K562 (cell line): ENCODE data around the gene OR2V2. TPM values are rescaled to one million over a fixed set of nuclear protein-coding genes. Genes with fewer than 3 reads are reported as not detected.
"Not testable (repeated sequence)": the region's sequence is repeated elsewhere in the genome, so short reads cannot be mapped to it uniquely, and the experiment has no call there.

ENCODE experiments used
- ATAC-seq: fragments of 200-7000 bp; cut with Tn5 transposase; 3 replicates; pipeline ENCODE4 v1.9.1; 2020; ENCODE audit warnings: moderate library complexity
- BruUV-seq: library from RNA; stranded (reverse); fragments of 400-500 nt; replicated peaks from 2 replicates; lab custom pipeline; 2021; lab: Mats Ljungman, UMichigan
- CTCF ChIA-PET: fragments of 300-600 bp; formaldehyde crosslinking; extraction: SDS; loops from one replicate; lab custom pipeline; 2021; ENCODE audit warnings: low intra/inter-chr PET ratio; lab: Yijun Ruan, JAX
- POLR2A ChIA-PET: fragments of 300-600, 350-650 bp; sonication (Branson Sonifier 250); formaldehyde crosslinking; extraction: SDS; loops from one replicate; lab custom pipeline; 2021; ENCODE audit warnings: antibody characterized with exemption, inconsistent platforms; lab: Yijun Ruan, JAX
- DNase-seq, 4 experiments: peaks; one replicate each; pipeline versions ENCODE4 v3.0.0 to v3.0.0-alpha.2; 2011 to 2018; ENCODE audit warnings: low spot score in 3 of 4, mixed read lengths in 3 of 4; ENCODE audit errors: extremely low read depth in 1 of 4
- FAIRE-seq: peaks from 2 replicates; lab custom pipeline; 2011; peaks lifted over from hg19 to GRCh38; lab: Jason Lieb, UNC
- H2AFZ ChIP-seq: 2 replicates; pipeline ENCODE4 v1.6.0; 2011; ENCODE audit warnings: low read depth, low read length, control low read depth, inconsistent platforms
- H3K27ac ChIP-seq: fragments of 200-600 bp; 3 replicates; pipeline ENCODE4 v1.8.0; 2011; ENCODE audit warnings: low read depth, mild to moderate bottlenecking, control low read depth, inconsistent platforms, low read length, moderate library complexity, mixed read lengths; ENCODE audit errors: extremely low read depth
- H3K27me3 ChIP-seq, 2 experiments: fragments of 300-600 bp in 1 of 2; 2 replicates in 1 of 2; 3 replicates in 1 of 2; pipeline versions ENCODE4 v1.6.0 to v1.8.0; 2011; ENCODE audit warnings: inconsistent platforms in 2 of 2, low read length in 2 of 2, mild to moderate bottlenecking in 1 of 2, mixed read lengths in 1 of 2, moderate library complexity in 1 of 2; ENCODE audit not compliant: control insufficient read depth in 2 of 2, insufficient read depth in 2 of 2
- H3K36me3 ChIP-seq: fragments of 300-600 bp; 3 replicates; pipeline ENCODE4 v1.8.0; 2011; ENCODE audit warnings: mild to moderate bottlenecking, low read length, inconsistent platforms; ENCODE audit not compliant: control insufficient read depth, insufficient read depth
- H3K4me1 ChIP-seq, 2 experiments: fragments of 200-600 bp in 1 of 2; replicated peaks in 1 of 2; 2 replicates in 1 of 2; 3 replicates in 1 of 2; pipeline versions ENCODE4 v1.5.1 to v1.8.0; 2011; ENCODE audit warnings: inconsistent platforms in 2 of 2, low read length in 2 of 2, mild to moderate bottlenecking in 1 of 2, mixed read lengths in 1 of 2, moderate library complexity in 1 of 2; ENCODE audit not compliant: control insufficient read depth in 2 of 2, insufficient read depth in 2 of 2
- H3K4me2 ChIP-seq: 2 replicates; pipeline ENCODE4 v1.6.1; 2011; ENCODE audit warnings: low read length, control low read depth, inconsistent platforms, mixed read lengths; ENCODE audit not compliant: insufficient read depth
- H3K4me3 ChIP-seq: fragments of 200-600 bp; sonication (generic), shearing (Covaris generic); 2 replicates; pipeline ENCODE4 v1.5.1; 2016; ENCODE audit warnings: control low read depth, inconsistent platforms
- H3K79me2 ChIP-seq: fragments of 200-600 bp; 3 replicates; pipeline ENCODE4 v1.8.0; 2011; ENCODE audit warnings: low read length, inconsistent platforms; ENCODE audit not compliant: control insufficient read depth, insufficient read depth
- H3K9ac ChIP-seq, 2 experiments: 2 replicates each; pipeline versions ENCODE4 v1.6.0 to v1.6.1; 2011; ENCODE audit warnings: low read depth in 2 of 2, low read length in 2 of 2, control low read depth in 1 of 2, inconsistent platforms in 1 of 2, mild to moderate bottlenecking in 1 of 2, mixed read lengths in 1 of 2; ENCODE audit not compliant: insufficient read depth in 1 of 2
- H3K9me1 ChIP-seq: one replicate; pipeline ENCODE4 v1.6.0; 2011; ENCODE audit warnings: inconsistent platforms, mild to moderate bottlenecking, low read length, moderate library complexity; ENCODE audit not compliant: control insufficient read depth, insufficient read depth
- H3K9me3 ChIP-seq: replicated peaks from 2 replicates; pipeline ENCODE4 v1.5.1; 2011; ENCODE audit warnings: low read depth, low read length, inconsistent platforms; ENCODE audit not compliant: control insufficient read depth, insufficient read depth
- H4K20me1 ChIP-seq: replicated peaks from 2 replicates; pipeline ENCODE4 v1.6.1; 2011; ENCODE audit warnings: low read length, inconsistent platforms, mixed read lengths; ENCODE audit not compliant: control insufficient read depth, insufficient read depth
- BCOR ChIP-seq: fragments of 450-650 bp; IDR thresholded peaks from 2 replicates; pipeline ENCODE4 v1.6.1; 2016
- BHLHE40 ChIP-seq: IDR thresholded peaks from 2 replicates; pipeline ENCODE4 v1.6.1; 2011; ENCODE audit warnings: low read length, improper control_type of control experiment
- CBX1 ChIP-seq: sonication (generic); IDR thresholded peaks from 2 replicates; pipeline ENCODE4 v1.6.1; 2016; ENCODE audit warnings: antibody characterized with exemption, low read depth, mild to moderate bottlenecking
- EGR1 ChIP-seq: fragments of 450-650 bp; conservative IDR thresholded peaks from 2 replicates; pipeline ENCODE4 v1.6.1; 2017; ENCODE audit warnings: mild to moderate bottlenecking
- HMBOX1 ChIP-seq: sonication (generic); IDR thresholded peaks from 2 replicates; pipeline ENCODE4 v1.6.1; 2016
- JUND ChIP-seq, 2 experiments: IDR thresholded peaks; 2 replicates in 1 of 2; 3 replicates in 1 of 2; pipeline ENCODE4 v1.6.1; 2011; ENCODE audit warnings: borderline replicate concordance in 2 of 2, low read depth in 2 of 2, low read length in 2 of 2, improper control_type of control experiment in 1 of 2, missing biosample characterization in 1 of 2, missing genetic modification characterization in 1 of 2, missing genetic modification reagents in 1 of 2
- MECOM ChIP-seq: fragments of 250-450 bp; sonication (Bioruptor Pico); IDR thresholded peaks from 2 replicates; pipeline ENCODE4 v1.8.0; 2022; ENCODE audit warnings: inconsistent platforms
- POLR2G ChIP-seq: fragments of 200-400 bp; formaldehyde crosslinking; IDR thresholded peaks from 2 replicates; pipeline ENCODE4 v1.6.1; 2017; ENCODE audit warnings: low read depth, mild to moderate bottlenecking, antibody characterized with exemption, low read length, moderate library complexity
- POLR2H ChIP-seq: IDR thresholded peaks from 2 replicates; pipeline ENCODE4 v1.6.1; 2016; ENCODE audit warnings: missing genetic modification characterization, low read depth, mild to moderate bottlenecking, control low read depth, missing compliant biosample characterization, moderate library complexity
- UBTF ChIP-seq, 2 experiments: IDR thresholded peaks; 2 replicates each; pipeline ENCODE4 v1.6.1; 2012; ENCODE audit warnings: improper control_type of control experiment in 2 of 2, low read depth in 2 of 2, low read length in 2 of 2, borderline replicate concordance in 1 of 2
- ZKSCAN1 ChIP-seq: fragments of 150-350 bp; IDR thresholded peaks from 2 replicates; pipeline ENCODE4 v1.6.1; 2016; ENCODE audit warnings: low read depth, low read length
- ZNF511 ChIP-seq: sonication (generic); formaldehyde crosslinking; IDR thresholded peaks from 2 replicates; pipeline ENCODE4 v1.8.0; 2022; ENCODE audit warnings: mild to moderate bottlenecking, missing genetic modification reagents
- ZNF764 ChIP-seq: fragments of 250-450 bp; sonication (Bioruptor Pico); IDR thresholded peaks from 2 replicates; pipeline ENCODE4 v1.4.0; 2020; ENCODE audit warnings: low read depth, mild to moderate bottlenecking, moderate library complexity
- WGBS: fragments of 100-300 bp; shearing (Covaris generic); methylation state at CpG from one replicate; pipeline ENCODE4 v1.1.6; 2016; ENCODE audit warnings: low coverage, mixed read lengths; ENCODE audit not compliant: insufficient coverage; ENCODE audit errors: missing lambda C conversion rate; 5-methylcytosine and 5-hydroxymethylcytosine counted together
- in situ Hi-C: fragments of 300-500 bp; cut with MboI; formaldehyde crosslinking; loops from 4 replicates; pipeline ENCODE4 v1.15.0; 2018; ENCODE audit warnings: inconsistent platforms, mixed read lengths
- intact Hi-C: fragments of 100-400 bp; cut with micrococcal nuclease; formaldehyde crosslinking; loops from 2 replicates; pipeline ENCODE4 v1.14.2; 2022
- polyA plus RNA-seq, 8 experiments: library from polyadenylated mRNA; depleted of rRNA in 4 of 8; stranded (reverse) in 5 of 8; unstranded in 3 of 8; fragments of >200 nt; fragmentation: Nextera tagmentation in 2 of 8; fragmentation: Illumina TruSeq in 1 of 8; extraction: Ambion mirVana in 2 of 8; extraction: Trizol in 1 of 8; gene quantifications; 2 replicates each; pipeline versions ENCODE4 v1.2.1 to v1.2.3, GENCODE V29; 2011 to 2014; ENCODE audit warnings: inconsistent platforms in 1 of 8, missing spikeins in 1 of 8
- total RNA-seq, 7 experiments: library from RNA; depleted of rRNA in 6 of 7; stranded (reverse); fragments of >200 nt in 6 of 7; fragmentation: Illumina TruSeq in 2 of 7; extraction: Trizol in 2 of 7; gene quantifications; 2 replicates each; pipeline versions ENCODE4 v1.2.1 to v1.2.3, GENCODE V29; 2011 to 2021; ENCODE audit warnings: low replicate concordance in 1 of 7

The OR2V2 gene
- total and polyA plus RNA-seq, 9 of the 15 experiments (the other 6 are each of a cell fraction or from before 2014, with no cell fraction given) = 0.01 TPM; not detected in 8

- Histone ChIP-seq H3K4me1 (peaks cover 29 to 33% of the 10 kb centered on the region in 2 experiments; a peak in 4 of 5 replicates), H3K4me3 (peak overlapping the region; percentile 47), H3K9ac (peak overlapping the region; percentile 67 to 95), H3K27ac (peak overlapping the region; percentile 77), H2AFZ (peak overlapping the region; percentile 99), H3K4me2 (peak overlapping the region; percentile 94)
- POLR2A ChIA-PET = interaction anchor here (0.6 to 1.3 kb wide), 5 partner anchors 8 to 307 kb away, joined by 3 read pairs; no protein-coding TSS in a partner anchor
- H3K9me1 ChIP-seq; H3K27me3 ChIP-seq; H4K20me1 ChIP-seq; H3K9me3 ChIP-seq; H3K36me3 ChIP-seq; in situ Hi-C loops; CTCF ChIA-PET; H3K79me2 ChIP-seq; TF ChIP-seq JUND (IDR thresholded peaks at IDR 0.05; ENCODE audit: borderline replicate concordance, low read depth, low read length): not testable (repeated sequence)
- DNase-seq (peak; percentile 63 to 93 (median 74)), FAIRE-seq (peak; percentile 99), ATAC-seq (peak; percentile 78)
- WGBS = 3% methylated on average over 45 of the region's 50 CpGs
- intact Hi-C loops = loop anchor here (5.0 to 10.0 kb wide), 2 partner anchors 48 to 65 kb away; no protein-coding TSS in a partner anchor
- TSS peak; percentile 100 for BruUV-seq
- TF ChIP-seq HMBOX1 (peak; percentile 32; the same call in 1 of the 2 replicates), BHLHE40 (peak; percentile 73), ZNF511 (CRISPR knock-in tag) (peak; percentile 77; the same call in 1 of the 2 replicates), UBTF (IDR thresholded peaks at IDR 0.05; ENCODE audit: borderline replicate concordance in 1 of 2, low read depth in 2 of 2, low read length in 2 of 2) (peak in 1 of 2 experiments; percentile 84; a peak in 1 of 4 replicates), POLR2G (peak; percentile 41; the same call in 1 of the 2 replicates), JUND (tag; IDR thresholded peaks at IDR 0.05; ENCODE audit: borderline replicate concordance, low read depth, low read length) (peak; percentile 46; the same call in 1 of the 3 replicates), ZNF764 (CRISPR knock-in tag) (peak; percentile 80; the same call in 1 of the 2 replicates), ZKSCAN1 (0 out of 2 replicates have a peak, but pooled peaks have one; percentile 13), EGR1 (peak; percentile 20; the same call in 1 of the 2 replicates), MECOM (CRISPR knock-in tag) (0 out of 2 replicates have a peak, but pooled peaks have one; percentile 47), POLR2H (tag) (peak; percentile 97), BCOR (0 out of 2 replicates have a peak, but pooled peaks have one; percentile 51), CBX1 (0 out of 2 replicates have a peak, but pooled peaks have one; percentile 13)
Observed at GRCh38 chr5:181169459-181170236, 22.3 kb downstream of the OR2V2 start.
